ENCODE data around the gene AZIN2.

AZIN2 gene

DNA sequence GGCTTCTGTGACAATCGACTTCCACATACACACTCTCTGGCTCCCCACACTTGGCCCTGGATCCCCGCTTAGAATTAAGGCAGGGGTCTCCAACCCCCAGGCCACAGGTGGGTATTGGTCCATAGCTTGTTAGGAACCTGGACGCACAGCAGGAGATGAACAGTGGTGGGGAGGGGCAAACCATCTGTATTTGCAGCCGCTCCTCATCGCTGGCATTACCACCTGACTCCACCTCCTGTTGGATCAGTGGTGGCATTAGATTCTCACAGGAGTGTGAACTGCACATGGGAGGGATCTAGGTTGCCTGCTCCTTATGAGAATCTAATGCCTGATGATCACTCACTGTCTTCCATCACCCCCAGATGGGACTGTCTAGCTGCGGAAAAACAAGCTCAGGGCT is 84.9 kb downstream of the AZIN2 start:
- Histone ChIP-seq H3K27me3 (ENCODE audit: low read depth, low read length) (no peaks in the 10 kb centered on the region), H3K27ac (ENCODE audit: low read length) (no peak overlapping the region), H3K4me2 (ENCODE audit: low read length) (no peak overlapping the region), H3K4me3 (ENCODE audit: low read length) (no peak overlapping the region), H3K9ac (ENCODE audit: low read length) (no peak overlapping the region), H3K4me1 (ENCODE audit: low read length) (no peaks in the 10 kb centered on the region), H3K9me3 (ENCODE audit: insufficient read depth, low read length) (no peaks in the 10 kb centered on the region), H4K20me1 (ENCODE audit: insufficient read depth, low read length) (no peaks in the 10 kb centered on the region), H3K36me3 (replicated peaks; ENCODE audit: low read depth, low read length) (no peaks in the 10 kb centered on the region), H3K79me2 (ENCODE audit: low read length) (no peaks in the 10 kb centered on the region), H2AFZ (ENCODE audit: low read depth, low read length) (no peak overlapping the region)
- no peak for TF ChIP-seq EZH2phosphoT487 (IDR thresholded peaks at IDR 0.05; ENCODE audit: low read depth)
- TF ChIP-seq, protein P1, sequence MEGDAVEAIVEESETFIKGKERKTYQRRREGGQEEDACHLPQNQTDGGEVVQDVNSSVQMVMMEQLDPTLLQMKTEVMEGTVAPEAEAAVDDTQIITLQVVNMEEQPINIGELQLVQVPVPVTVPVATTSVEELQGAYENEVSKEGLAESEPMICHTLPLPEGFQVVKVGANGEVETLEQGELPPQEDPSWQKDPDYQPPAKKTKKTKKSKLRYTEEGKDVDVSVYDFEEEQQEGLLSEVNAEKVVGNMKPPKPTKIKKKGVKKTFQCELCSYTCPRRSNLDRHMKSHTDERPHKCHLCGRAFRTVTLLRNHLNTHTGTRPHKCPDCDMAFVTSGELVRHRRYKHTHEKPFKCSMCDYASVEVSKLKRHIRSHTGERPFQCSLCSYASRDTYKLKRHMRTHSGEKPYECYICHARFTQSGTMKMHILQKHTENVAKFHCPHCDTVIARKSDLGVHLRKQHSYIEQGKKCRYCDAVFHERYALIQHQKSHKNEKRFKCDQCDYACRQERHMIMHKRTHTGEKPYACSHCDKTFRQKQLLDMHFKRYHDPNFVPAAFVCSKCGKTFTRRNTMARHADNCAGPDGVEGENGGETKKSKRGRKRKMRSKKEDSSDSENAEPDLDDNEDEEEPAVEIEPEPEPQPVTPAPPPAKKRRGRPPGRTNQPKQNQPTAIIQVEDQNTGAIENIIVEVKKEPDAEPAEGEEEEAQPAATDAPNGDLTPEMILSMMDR (IDR thresholded peaks at IDR 0.05; ENCODE audit: low read depth, low read length): no peak

DNA sequence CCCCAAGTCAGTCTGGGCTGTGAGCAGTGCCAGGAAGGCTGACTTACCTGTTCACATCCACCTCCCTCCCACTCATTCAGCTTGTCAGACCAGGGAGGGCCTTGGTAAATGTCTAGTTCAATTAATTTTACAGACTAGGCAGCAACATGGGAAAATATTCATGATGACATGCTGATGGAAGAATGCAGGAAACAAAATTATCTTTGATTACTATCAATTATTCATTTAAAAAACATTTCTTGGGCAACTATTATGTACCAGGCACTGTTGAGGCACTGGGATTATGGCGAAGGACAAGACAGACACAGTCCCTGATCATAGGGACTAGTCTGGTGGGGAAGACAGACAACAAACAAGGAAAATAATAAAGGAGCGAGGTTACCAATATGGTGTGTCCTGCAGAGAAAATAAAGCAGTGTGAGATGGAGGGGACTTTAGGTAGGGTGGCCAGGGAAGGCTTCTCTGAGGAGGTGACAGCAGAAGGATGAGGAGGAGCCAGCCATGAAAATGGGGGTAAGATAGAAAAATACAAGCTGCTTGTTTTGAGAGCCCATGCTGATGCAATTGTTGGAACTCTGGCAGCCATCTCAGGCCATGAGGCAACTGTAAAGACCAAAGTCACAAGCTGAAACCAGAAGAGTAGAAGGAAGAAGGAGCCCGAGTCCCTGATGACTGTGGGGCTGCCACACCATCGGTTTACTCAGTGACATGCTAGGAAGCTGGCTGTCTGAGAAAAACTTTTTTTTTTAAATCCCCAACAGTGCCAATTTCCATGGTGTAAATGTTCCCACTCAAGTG is 86.9 kb downstream of the AZIN2 start:
- Histone ChIP-seq H3K9ac (ENCODE audit: low read length) (no peak overlapping the region), H3K9me3 (ENCODE audit: insufficient read depth, low read length) (no peaks in the 10 kb centered on the region), H3K4me1 (ENCODE audit: low read length) (no peaks in the 10 kb centered on the region), H3K4me3 (ENCODE audit: low read length) (no peak overlapping the region), H3K4me2 (ENCODE audit: low read length) (no peak overlapping the region), H4K20me1 (ENCODE audit: insufficient read depth, low read length) (no peaks in the 10 kb centered on the region), H2AFZ (ENCODE audit: low read depth, low read length) (no peak overlapping the region), H3K79me2 (ENCODE audit: low read length) (no peaks in the 10 kb centered on the region), H3K36me3 (replicated peaks; ENCODE audit: low read depth, low read length) (no peaks in the 10 kb centered on the region), H3K27ac (ENCODE audit: low read length) (no peak overlapping the region), H3K27me3 (ENCODE audit: low read depth, low read length) (no peaks in the 10 kb centered on the region)
- TF ChIP-seq, protein P1 (IDR thresholded peaks at IDR 0.05; ENCODE audit: low read depth, low read length): no peak
- TF ChIP-seq EZH2phosphoT487 (IDR thresholded peaks at IDR 0.05; ENCODE audit: low read depth): no peak

DNA sequence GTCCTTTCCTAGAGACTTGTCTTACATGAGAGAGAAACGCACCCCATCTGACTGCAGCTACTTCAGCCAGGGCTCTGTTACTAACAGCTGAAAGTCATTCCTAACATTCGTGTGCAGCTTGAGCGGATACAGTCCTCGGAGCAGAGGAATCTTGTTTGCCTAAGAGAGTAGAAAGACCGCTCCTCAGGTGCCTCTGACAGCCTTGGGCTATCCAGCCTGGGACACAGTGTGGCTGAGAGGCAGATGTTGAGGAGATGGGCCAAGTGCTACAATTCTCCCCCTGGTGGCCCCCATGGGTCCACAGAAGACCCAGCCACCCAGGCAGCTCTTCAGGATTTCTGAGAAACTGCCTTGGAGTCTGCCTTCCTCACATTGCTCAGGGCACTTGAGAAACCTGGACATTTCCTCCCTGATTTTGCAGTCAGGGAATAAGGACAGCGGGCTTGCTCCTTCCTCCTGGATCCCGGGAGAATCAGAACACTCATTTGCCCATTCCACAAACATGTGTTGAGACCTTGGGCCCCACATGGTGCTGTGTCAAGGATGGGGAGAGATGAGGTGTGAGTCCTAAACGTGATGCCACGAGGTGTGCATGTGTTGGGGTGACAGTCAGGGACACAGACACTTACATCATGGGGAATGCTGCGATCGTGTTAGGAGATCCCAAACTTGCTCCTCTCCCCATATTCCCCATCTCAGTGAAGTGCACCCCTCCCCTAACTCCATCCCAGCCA is 87.8 kb downstream of the AZIN2 start:
- Histone ChIP-seq H2AFZ (ENCODE audit: low read depth, low read length) (no peak overlapping the region), H3K4me2 (ENCODE audit: low read length) (no peak overlapping the region), H4K20me1 (ENCODE audit: insufficient read depth, low read length) (no peaks in the 10 kb centered on the region), H3K27me3 (ENCODE audit: low read depth, low read length) (no peaks in the 10 kb centered on the region), H3K9ac (ENCODE audit: low read length) (no peak overlapping the region), H3K79me2 (ENCODE audit: low read length) (no peaks in the 10 kb centered on the region), H3K4me1 (ENCODE audit: low read length) (no peaks in the 10 kb centered on the region), H3K36me3 (replicated peaks; ENCODE audit: low read depth, low read length) (no peaks in the 10 kb centered on the region), H3K9me3 (ENCODE audit: insufficient read depth, low read length) (no peaks in the 10 kb centered on the region), H3K27ac (ENCODE audit: low read length) (no peak overlapping the region), H3K4me3 (ENCODE audit: low read length) (no peak overlapping the region)
- TF ChIP-seq, protein P1 (IDR thresholded peaks at IDR 0.05; ENCODE audit: low read depth, low read length): no peak
- no peak for TF ChIP-seq EZH2phosphoT487 (IDR thresholded peaks at IDR 0.05; ENCODE audit: low read depth)

DNA sequence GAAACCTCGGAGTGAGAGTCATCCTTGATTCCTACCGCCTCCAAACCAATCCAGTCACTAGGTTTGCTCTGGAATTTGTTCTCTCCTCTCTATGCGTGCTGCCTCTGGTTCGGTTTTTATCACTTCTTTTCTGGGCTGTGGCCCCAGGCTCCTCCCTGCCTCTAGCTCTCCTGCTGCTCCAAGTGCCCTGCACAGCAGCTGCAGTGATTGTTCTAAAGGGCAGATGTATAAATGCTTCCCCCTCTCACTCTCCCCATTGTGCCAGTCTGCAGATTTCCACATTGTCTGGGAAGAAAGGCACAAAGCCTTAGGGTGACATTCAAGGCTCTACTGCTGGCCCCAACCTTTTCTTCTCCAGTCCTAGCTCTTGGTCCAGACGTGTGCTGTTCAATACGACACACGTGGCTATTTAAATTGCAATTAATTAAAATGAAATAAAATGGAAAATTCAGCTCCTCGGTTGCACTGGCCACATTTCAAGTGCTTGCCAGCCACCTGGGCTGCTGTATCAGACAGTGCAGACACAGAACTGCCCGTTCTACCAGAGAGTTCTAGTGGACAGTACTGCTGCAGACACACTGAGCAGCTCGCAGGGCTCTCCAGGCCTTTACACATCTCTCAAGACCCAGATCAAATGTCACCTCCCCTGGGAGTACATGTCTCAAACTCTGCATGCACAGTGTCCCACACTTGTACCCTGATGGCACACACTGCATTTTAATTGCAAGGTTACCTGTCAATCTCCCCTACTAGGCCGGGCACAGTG is 88.5 kb downstream of the AZIN2 start:
- Histone ChIP-seq H3K36me3 (replicated peaks; ENCODE audit: low read depth, low read length) (no peaks in the 10 kb centered on the region), H3K27ac (ENCODE audit: low read length) (no peak overlapping the region)

More for the DNA sequence above, 88.5 kb downstream of the AZIN2 start:
- H2AFZ ChIP-seq (ENCODE audit: low read depth, low read length): no peak overlapping the region
- H3K9me3 ChIP-seq (ENCODE audit: insufficient read depth, low read length): no peaks in the 10 kb centered on the region
- H4K20me1 ChIP-seq (ENCODE audit: insufficient read depth, low read length): no peaks in the 10 kb centered on the region
- H3K4me1 ChIP-seq (ENCODE audit: low read length): no peaks in the 10 kb centered on the region
- no peak overlapping the region for H3K9ac ChIP-seq (ENCODE audit: low read length)
- TF ChIP-seq, protein P1 (IDR thresholded peaks at IDR 0.05; ENCODE audit: low read depth, low read length): no peak
- no peak for TF ChIP-seq EZH2phosphoT487 (IDR thresholded peaks at IDR 0.05; ENCODE audit: low read depth)
- no peaks in the 10 kb centered on the region for H3K27me3 ChIP-seq (ENCODE audit: low read depth, low read length)
- no peak overlapping the region for H3K4me2 ChIP-seq (ENCODE audit: low read length)
- H3K4me3 ChIP-seq (ENCODE audit: low read length): no peak overlapping the region
- H3K79me2 ChIP-seq (ENCODE audit: low read length): no peaks in the 10 kb centered on the region
